Stimulated activated CD8-positive, alpha-beta memory T cell treated with anti-CD3 and anti-CD28 coated beads, Interleukin-4, amount 100 ng/mL, for 1 hour (primary cell): ENCODE results near the gene C13orf42.
A peak's percentile ranks its signal among the peaks of the same experiment; 100 is the strongest.
"Not testable (repeated sequence)": the region's sequence is repeated elsewhere in the genome, so short reads cannot be mapped to it uniquely, and the experiment has no call there.

Source experiments
- DNase-seq, 2 donors: peaks; one replicate each; pipeline ENCODE4 v3.0.0-alpha.2; 2020; ENCODE audit warnings: low read depth in 2 of 2, low spot score in 1 of 2

Gene C13orf42

GRCh38 chr13:51122868-51123566 is 11.9 kb upstream of the C13orf42 start:
- no peak for DNase-seq

- not testable (repeated sequence) for DNase-seq
Observed at GRCh38 chr13:51120873-51121272, 9.8 kb upstream of the C13orf42 start.

- DNase-seq: no peak
Observed at GRCh38 chr13:51118809-51119431, 7.8 kb upstream of the C13orf42 start.

GRCh38 chr13:51113969-51114368 is 2.9 kb upstream of the C13orf42 start:
- no peak for DNase-seq

GRCh38 chr13:51113186-51113881 is 2.3 kb upstream of the C13orf42 start:
- DNase-seq: no peak

DNA sequence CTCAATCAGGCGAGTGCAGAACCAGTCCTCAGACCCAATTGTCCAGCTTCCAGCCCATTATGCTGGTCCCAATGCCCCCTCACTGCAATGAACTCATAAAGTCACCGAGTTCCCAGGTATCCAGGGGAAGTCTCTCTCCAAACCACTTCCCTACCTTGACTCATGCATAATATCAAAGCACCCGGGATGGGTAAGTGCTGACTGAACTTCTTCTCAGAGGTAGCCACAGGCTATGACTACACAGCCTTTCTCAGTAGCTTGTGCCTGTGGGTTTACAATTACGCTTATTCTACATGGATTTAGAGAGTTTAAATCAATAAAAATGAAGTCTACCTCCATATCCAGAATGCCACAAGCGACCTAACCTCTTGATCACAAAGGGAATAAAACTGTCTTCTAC is 1.7 kb upstream of the C13orf42 start:
- no peak for DNase-seq

- no peak for DNase-seq
Observed at GRCh38 chr13:51111997-51112396, 923 bp upstream of the C13orf42 start.

- DNase-seq: no peak
Observed at GRCh38 chr13:51107996-51108395, 3.1 kb downstream of the C13orf42 start.

DNA sequence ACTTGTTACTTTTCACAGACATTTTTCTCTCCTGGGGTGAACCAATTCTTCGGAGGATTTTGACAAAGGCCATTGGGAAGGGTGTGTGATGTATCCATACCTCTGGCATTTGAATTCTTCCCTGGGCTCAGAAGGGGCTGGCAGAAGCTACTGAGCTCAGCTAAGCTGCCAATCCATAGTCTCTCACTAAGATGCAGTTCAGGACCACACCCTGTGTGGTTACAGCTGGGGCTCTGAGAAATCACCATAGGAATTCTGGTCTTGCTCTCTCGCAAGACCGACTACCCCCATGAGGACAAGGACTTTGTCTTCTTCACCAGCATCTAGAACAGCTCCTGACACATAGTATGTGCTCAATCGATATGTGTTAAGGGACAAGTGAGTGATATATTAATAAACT is 6.0 kb downstream of the C13orf42 start:
- DNase-seq: no peak

DNA sequence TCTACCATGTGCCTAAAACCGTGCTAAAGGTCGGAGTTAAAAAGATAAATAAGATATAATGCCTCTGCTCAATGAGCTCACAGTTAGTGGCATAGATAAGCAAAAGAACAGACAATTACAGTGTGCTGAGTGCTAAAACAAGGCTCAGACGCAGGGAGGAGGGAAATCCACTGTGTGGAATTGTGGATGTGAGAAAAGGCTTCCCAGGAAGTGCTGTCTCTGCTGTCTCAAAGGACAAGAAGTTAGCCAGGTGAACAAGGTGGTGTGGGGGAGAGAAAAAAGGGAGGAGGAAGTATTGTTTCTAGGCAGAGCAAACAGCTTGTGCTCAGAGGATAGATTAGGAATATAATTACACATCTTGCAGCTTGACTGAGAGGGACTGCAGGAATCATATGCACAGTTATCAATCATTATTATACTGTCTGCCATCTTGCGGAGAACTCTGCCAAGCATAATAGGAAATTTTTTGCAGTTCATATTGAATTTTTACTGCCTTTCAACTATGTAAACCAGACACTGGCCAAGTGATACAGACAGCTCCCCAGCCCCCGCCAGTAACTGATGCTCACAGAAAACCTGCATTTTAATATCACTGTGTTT is 9.3 kb downstream of the C13orf42 start:
- DNase-seq: no peak

DNA sequence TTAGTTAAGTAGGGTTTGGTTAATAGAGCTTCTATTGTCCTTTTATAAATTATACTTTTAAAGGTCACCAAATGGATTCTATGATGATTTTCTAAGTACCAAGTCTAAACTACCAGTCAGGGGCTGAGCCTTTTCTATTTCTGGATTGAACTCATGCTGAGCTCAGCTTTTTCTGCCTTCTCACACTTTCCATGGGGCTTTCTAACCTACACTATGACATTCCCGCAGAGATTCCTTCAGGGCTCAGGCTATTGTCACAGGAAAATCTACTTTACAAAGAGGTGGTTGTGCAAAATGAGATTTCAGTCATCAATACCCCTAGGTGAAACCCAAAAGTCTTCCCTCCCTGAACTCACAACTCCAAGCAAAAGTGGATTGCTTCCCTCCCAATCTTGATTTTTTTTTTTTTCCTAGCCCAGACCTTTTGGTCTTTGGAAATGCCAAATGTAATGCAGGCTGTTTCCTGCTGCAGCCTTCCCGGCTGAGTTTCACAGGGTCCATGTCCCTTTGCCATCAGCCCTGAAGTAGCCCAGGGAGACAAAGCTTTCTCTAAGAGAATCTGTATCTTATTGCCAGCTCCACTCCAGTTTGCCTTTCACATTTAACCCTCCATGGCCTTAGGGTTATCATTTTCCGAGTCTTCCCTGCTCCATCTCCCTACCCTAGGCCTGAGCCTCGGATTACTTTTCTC is 13.6 kb downstream of the C13orf42 start:
- no peak for DNase-seq

DNA sequence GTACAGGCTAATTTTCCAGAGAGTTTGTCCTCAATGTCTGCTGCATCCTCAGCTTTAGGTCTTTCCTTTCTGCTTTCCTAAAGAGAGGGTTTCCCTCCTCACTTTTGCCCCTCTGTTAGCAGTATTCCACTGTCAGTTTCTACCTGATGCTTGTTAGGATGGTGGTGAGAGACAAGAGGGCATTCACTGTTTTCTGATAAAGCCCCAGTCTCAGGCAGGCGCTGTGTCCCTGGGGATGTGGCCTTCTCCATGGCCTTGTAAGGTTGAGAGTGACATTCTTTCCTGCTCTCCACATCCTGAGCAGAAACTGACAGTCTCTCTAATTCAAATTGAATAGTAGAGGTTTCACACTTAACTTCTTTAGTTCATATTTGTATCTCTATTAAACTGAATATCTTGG is 14.9 kb downstream of the C13orf42 start:
- DNase-seq: no peak

DNA sequence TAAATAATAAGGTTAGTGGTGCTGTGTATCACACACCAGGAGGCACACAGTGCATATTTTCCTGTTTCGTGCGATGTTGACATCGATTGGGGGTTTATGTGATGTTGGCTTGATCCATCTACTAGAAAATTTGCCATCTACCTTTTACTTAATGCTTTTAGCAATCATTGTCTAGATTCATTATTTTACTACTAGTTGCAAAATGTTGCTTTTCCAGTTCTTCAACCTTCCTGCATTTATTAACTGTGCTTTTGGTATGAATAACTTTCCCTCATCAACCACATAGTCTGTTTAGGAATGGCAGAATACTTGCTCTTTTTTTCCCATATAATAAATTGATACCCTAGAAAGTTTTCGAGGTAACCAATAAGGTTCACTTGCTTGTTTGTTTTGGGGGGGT is 17.5 kb downstream of the C13orf42 start:
- DNase-seq: no peak

DNA sequence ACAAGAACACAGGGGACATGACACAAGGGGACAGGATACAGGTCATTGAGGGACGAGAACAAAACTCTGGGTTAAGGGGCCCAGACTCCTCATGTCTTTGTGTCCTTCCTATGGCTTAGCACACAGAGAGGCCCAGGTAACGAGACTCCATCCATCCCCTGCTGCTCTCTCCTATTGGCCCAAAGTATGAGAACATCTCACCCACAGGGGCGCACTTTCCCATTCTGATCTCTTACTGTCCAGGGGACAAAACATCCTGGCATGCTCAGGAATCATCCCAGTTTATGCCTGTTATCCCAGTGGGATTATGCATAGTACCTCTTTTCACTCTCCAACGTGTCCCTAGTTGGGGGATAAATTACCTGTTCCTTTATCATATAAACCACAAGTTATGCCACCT is 19.2 kb downstream of the C13orf42 start:
- DNase-seq: no peak

GRCh38 chr13:51083706-51084105 is 27.4 kb downstream of the C13orf42 start:
- DNase-seq: no peak

- not testable (repeated sequence) for DNase-seq
Observed at GRCh38 chr13:51080478-51081065, 30.5 kb downstream of the C13orf42 start.

DNA sequence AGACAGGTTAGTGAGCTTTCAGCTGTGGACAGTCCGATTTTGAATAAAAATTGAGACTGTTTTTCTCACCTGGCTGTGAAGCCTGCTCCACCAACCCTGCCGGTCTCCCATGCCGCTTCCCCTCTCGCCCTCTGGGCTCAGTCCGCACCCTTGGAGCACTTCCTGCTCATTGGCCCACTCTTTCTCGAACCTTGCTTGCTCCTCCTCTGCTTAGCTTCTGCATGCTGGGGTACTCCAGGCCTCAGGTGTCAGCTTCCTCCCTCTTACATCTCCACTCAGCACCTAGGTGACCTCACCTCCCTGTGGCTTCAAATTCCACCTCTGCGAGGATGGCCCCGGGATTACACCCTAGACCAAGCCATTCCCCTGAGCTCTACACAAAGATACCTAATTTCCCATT is 39.6 kb downstream of the C13orf42 start:
- DNase-seq: no peak

DNA sequence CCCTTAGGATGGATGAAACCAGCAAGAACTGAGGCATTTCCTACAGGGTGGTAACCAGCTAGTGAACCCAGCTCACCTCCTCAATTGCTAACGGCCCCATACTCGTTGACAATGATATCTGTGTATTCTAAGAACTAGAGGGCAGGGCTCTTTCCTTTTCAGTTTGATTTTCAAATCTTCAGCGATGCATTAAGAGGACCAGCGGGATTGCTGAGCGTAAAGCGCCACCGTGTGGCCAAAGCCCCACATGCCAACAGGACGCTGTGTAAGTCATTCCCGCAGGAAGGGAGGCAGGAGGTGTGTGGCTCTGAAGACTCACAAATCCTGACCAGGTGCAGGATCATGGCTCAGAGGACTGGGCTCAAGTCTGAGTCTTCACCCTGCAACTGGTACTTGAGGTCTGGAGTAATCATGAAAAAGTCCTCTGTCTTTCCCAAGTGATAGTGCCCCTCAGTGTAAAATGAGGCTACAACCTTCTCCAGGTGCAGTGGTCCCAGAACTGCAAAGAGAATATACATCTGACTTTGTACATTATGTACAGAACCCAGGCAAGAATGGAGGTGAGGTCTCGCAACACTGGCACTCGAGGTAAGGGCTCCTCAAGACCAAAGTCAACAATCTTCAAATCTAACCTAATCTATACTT is 40.9 kb downstream of the C13orf42 start:
- peak; percentile 42 to 65 for DNase-seq

DNA sequence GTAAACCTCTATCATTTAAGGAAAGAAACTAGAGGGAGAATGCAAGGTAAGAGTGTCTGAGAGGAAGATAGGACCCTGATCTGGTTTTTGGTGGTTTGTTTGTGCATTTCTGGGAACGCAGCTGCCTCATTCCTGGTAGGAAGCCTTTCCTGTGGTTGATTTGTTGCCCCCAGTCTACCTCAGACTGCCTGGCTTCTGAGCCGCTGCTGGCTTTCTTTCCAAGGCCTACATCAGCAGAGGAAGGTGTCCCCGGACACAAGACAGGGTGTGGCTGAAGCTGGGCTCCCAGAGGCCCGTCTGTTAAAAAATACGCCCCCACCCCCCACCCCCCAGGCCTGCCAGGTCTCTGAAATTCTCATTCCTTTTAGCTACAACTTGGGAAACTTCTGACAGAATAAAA is 42.6 kb downstream of the C13orf42 start:
- DNase-seq: no peak

GRCh38 chr13:51067706-51068105 is 43.4 kb downstream of the C13orf42 start:
- DNase-seq: no peak
